Panc1 (cell line): Measurements from ENCODE around the gene SOBP.

Experiments used
- CTCF ChIP-seq: fragments of 450-650 bp; IDR thresholded peaks from 2 replicates; pipeline ENCODE4 v1.5.1; 2017; ENCODE audit warnings: mild to moderate bottlenecking
- POLR2AphosphoS5 ChIP-seq: IDR thresholded peaks from 2 replicates; pipeline ENCODE4 v1.6.1; 2012; ENCODE audit warnings: mild to moderate bottlenecking, low read depth, low read length, moderate library complexity
- REST ChIP-seq, 2 experiments: IDR thresholded peaks; 2 replicates each; pipeline ENCODE4 v1.6.1; 2011 to 2012; ENCODE audit warnings: low read depth in 2 of 2, control low read depth in 1 of 2, low read length in 1 of 2, mild to moderate bottlenecking in 1 of 2, moderate library complexity in 1 of 2; ENCODE audit not compliant: insufficient read depth in 1 of 2
- SIN3A ChIP-seq: IDR thresholded peaks from 2 replicates; pipeline ENCODE4 v1.6.1; 2012; ENCODE audit warnings: low read depth, mild to moderate bottlenecking, low read length, moderate library complexity, borderline replicate concordance; ENCODE audit not compliant: insufficient read depth

- TF ChIP-seq REST (IDR thresholded peaks at IDR 0.05; ENCODE audit: insufficient read depth in 1 of 2, low read depth in 2 of 2, low read length in 1 of 2) (no peak), CTCF (no peak), SIN3A (no peak), POLR2AphosphoS5 (no peak)
Measured at GRCh38 chr6:107533415-107534059, 43.6 kb downstream of the SOBP start.
